Endometrial microvascular endothelial cells (primary cell): ENCODE measurements around the gene VIPR1. TPM values are rescaled to one million over a fixed set of nuclear protein-coding genes. Genes with fewer than 3 reads are reported as not detected.

Experiments
- in situ Hi-C: cut with HindIII; loops from 2 replicates; pipeline ENCODE4 v1.10.0; 2017; ENCODE audit warnings: low sequenced_read_pairs, low pct_unique_long_range_greater_than_20kb; ENCODE audit errors: inconsistent ontology term
- total RNA-seq: library from RNA; depleted of rRNA; stranded (reverse); fragments of >200 nt; gene quantifications from one replicate; pipeline ENCODE4 v1.2.3, GENCODE V29; 2015; ENCODE audit errors: inconsistent ontology term

Gene VIPR1
- total RNA-seq, 1 donor from 2014 or later: not detected

DNA sequence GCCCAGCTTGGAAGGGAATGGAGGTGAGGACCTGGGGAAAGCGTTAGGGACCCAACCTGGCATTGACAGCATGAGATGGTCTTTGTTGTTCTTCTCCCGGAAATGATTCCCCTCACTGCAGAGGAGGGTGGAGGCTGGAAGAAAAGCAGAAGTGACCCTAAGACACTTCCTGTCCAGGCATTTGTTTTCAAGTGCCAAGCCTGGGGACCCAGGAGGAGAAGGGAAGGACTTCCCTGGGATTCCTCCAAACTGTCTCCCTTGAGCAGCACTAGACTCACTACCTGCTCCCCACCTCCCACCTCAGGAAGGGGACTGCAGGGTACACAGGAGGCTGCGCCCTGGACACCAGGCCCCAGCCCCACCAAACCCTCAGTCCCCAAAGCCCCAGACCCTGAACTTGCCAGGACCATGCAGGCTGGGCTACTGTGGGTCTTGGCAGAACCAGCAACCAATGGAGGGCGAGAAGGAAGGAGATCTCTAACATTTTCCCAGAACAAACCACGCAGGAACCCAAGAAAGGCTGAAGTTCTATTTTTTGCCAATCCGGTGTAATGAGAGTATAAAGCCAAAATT lies 9.8 kb upstream of the VIPR1 start:
- in situ Hi-C loops: no loop called here

- in situ Hi-C loops: no loop called here
These were observed 9.2 kb upstream of the VIPR1 start for GRCh38 chr3:42493126-42493797.

- in situ Hi-C loops: no loop called here
These were observed 8.7 kb upstream of the VIPR1 start for GRCh38 chr3:42493798-42494151.

DNA sequence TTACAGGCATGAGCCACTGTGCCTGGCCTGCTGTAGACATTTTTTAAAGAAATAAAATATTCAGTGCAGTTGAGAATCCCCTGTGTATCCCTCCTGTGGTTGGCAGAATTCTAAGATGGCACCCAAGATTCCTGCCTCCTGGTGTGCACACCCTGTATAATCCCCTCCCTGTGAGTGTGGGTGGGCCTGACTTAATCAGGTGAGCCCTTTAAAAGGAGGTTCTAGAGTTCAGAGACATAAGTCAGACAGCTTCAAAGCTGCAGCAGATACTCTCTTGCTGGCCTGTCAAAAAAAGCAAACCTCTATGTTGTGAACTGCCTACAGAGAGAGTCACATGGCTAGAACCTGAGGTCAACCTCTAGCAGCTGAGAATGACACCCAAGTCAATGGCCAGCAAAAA lies 7.0 kb upstream of the VIPR1 start:
- in situ Hi-C loops: no loop called here

GRCh38 chr3:42497009-42497731 lies 5.3 kb upstream of the VIPR1 start:
- in situ Hi-C loops: no loop called here

DNA sequence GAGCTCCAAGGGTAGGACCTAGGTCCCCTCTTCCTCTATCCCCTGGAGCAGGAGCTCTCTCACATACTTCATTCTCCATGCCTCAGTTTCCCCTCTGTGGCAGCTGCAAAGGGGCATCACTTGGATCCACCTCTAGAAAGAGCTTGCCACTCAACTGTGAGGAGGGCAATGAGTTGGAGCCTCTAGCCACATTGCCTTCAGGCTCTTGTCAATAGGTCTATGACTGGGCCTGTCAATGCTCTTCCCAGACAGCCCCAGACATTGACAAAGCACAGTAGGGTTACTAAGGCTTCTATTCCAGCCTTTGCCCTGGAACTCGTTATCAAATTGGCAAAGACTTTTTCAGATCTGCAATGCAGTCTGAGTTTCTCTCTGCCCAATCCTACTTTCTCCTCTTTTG lies 4.4 kb upstream of the VIPR1 start:
- in situ Hi-C loops: no loop called here

DNA sequence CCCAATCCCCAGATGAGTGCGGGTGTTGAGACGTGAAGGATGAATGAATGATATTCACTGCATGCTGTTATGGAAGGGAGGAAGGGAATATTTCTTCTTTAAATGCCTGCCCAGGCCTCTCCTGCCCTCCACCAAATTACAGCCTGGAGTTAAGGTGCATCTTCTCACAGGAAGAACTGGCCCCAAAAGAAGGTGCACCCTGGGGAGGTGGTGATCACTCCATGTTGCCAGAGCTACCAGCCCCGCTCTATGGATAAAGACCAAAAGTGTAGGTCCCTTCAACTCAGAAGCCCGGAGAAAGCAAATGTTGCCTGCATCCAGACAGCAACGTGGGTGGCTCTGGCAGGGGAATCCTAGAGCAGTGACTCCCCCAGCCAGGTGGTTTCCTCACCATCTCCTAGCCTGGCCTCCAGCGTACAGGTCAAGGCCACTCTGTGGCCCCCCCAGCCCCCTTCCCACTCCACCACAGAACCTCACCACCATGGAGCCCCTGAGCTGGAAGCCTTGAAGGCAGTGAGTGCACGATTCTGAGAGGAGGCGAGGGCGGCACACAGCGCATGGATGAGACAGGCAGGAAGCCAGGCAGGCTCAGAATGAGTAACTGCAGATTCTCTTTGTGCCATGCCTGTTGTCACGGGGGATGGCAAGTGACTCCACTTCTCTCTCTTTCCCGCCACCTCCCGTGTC lies 3.5 kb upstream of the VIPR1 start:
- in situ Hi-C loops: no loop called here

GRCh38 chr3:42499478-42499871 lies 3.0 kb upstream of the VIPR1 start:
- in situ Hi-C loops: no loop called here

DNA sequence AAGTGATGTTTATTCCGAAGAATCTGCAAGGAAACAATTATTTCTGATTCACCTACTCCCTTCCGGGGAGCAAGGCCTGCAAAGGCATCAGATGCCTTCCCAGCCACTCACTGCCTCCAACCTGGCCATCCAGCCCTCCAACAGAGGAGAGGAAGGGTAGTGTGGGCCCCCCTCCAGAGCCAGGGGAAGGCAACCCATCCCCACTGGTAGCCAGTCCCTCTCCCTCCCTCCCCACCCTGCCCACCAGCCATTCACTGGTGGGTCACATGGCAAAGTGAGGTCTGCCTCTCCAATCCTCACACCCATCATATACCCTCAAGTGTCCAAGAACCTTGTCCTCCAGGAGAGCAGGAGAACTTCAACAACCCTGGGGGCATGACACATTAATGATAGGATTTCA lies 2.4 kb upstream of the VIPR1 start:
- in situ Hi-C loops: no loop called here

- in situ Hi-C loops: no loop called here
These were observed 1.5 kb upstream of the VIPR1 start for GRCh38 chr3:42500909-42501308.

GRCh38 chr3:42501321-42501680 lies 1.1 kb upstream of the VIPR1 start:
- in situ Hi-C loops: no loop called here

- in situ Hi-C loops: no loop called here
These were observed 588 bp upstream of the VIPR1 start for GRCh38 chr3:42501681-42502428.

DNA sequence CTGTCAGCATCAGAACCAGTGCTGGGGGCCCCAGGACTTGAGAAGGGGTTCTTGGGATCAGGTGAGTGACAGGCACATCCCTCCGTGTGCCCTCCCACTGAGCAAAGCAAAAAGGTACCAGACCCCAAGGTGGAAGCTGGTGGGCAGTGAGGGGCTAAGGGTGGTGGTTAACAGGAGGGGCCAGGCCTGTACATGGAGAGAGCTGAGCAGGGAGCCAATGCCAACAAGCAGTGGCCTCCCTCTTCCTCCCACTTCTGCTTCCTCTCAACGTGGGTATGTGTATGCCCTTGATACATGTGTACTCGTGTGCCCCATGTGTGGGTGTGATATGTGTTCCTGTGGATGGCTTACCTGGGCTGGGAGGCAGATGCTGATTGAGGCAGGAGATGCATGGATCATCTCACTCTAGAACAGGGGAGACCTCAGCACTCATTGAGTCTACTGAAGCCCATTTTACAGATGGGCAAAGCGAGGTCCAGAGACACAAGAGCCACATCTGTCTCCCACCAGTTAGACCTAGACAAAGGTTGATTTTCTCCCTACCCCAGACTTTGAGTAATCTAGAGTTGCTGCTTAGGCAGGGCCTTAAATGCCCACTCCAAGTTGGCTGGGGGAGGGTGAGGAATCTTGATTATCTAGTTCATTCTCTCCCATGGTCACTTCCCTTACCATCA lies 945 bp downstream of the VIPR1 start:
- in situ Hi-C loops: no loop called here

DNA sequence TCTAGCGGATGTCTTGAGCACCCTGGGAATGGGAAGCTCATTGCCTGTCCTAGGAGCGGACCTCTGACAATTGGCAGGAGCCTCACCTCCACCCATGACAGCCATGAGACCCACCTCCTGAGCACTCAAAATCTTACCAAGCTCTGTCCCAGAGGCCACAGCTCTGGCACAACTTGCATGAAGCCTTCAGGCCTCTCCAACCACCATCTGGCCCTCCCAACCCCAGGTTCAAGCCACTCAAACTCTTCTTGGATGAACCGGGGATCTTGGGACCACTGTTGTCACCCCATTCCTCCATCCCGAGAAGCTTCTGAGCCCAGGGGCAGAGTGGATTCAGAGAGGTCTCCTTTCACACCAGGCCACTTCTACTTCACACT lies 1.5 kb downstream of the VIPR1 start:
- in situ Hi-C loops: no loop called here

- in situ Hi-C loops: no loop called here
These were observed 2.1 kb downstream of the VIPR1 start for GRCh38 chr3:42504334-42505127.

GRCh38 chr3:42505128-42505848 lies 2.8 kb downstream of the VIPR1 start:
- in situ Hi-C loops: no loop called here

DNA sequence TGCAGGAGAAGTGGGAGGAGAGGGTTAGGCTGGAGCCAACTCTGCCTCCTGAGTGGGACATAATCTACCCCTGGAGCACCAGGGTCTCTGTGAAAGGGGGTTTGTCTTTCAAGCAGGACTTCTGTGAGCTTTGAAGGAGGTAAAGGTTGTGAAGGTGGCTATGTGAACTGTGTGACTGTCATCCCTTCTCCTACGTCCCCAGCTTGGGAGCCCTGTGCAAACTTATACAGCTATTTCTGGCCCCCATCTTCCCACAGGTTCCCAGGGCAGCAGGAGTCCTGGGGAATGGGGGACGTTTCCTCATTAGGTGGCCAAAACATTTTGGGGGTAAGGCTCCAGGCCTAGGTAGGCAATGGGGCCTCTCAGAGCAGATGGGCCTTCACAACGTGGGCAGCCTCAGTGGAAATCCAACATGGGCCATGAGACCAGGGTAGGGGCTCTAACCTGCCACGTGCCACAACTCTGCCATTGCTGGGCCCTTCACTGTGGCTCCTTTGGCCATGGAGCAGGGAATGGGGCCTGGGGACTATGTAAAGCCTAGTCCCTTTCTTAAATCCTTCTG lies 3.5 kb downstream of the VIPR1 start:
- in situ Hi-C loops: no loop called here
